CD4-positive, alpha-beta T cell (primary cell): ENCODE results near the gene CEP72. TPM values are rescaled to one million over a fixed set of nuclear protein-coding genes. Genes with fewer than 3 reads are reported as not detected.

Experiments
- ATAC-seq: fragments of 200-7000 bp; cut with Tn5 transposase; one replicate; pipeline ENCODE4 v1.10.0; 2022; ENCODE audit warnings: mild to moderate bottlenecking; ENCODE audit not compliant: poor library complexity
- CTCF ChIA-PET: fragments of 350-600 bp; sonication (Branson Sonifier 250); formaldehyde crosslinking; loops from one replicate; lab custom pipeline; 2021; ENCODE audit warnings: antibody characterized with exemption, inconsistent platforms; lab: Charles Lee
- POLR2A ChIA-PET: fragments of 350-600 bp; sonication (Branson Sonifier 250); formaldehyde crosslinking; loops from one replicate; lab custom pipeline; 2021; ENCODE audit warnings: antibody characterized with exemption, inconsistent platforms; lab: Charles Lee
- DNase-seq, 14 experiments: peaks; one replicate each; pipeline ENCODE4 v3.0.0-alpha.2; 2013 to 2020; ENCODE audit warnings: mixed read lengths in 2 of 14
- H3K27ac ChIP-seq, 2 donors: one replicate each; pipeline versions ENCODE4 v1.5.1 to v1.7.0; 2013; ENCODE audit warnings: low read length in 2 of 2, low read depth in 1 of 2, mild to moderate bottlenecking in 1 of 2
- H3K27me3 ChIP-seq, 2 experiments: 1 replicate in 1 of 2; 2 replicates in 1 of 2; pipeline versions ENCODE4 v1.6.1 to v1.7.0; 2013; ENCODE audit warnings: low read length in 2 of 2, control low read depth in 1 of 2, mild to moderate bottlenecking in 1 of 2, moderate library complexity in 1 of 2; ENCODE audit not compliant: insufficient read depth in 2 of 2, control insufficient read depth in 1 of 2
- H3K36me3 ChIP-seq: one replicate; pipeline ENCODE4 v1.6.1; 2013; ENCODE audit warnings: low read length, control low read depth; ENCODE audit not compliant: insufficient read depth
- H3K4me1 ChIP-seq: one replicate; pipeline ENCODE4 v1.6.1; 2013; ENCODE audit warnings: low read length, control low read depth; ENCODE audit not compliant: insufficient read depth
- H3K4me3 ChIP-seq: one replicate; pipeline ENCODE4 v1.5.1; 2013; ENCODE audit warnings: mild to moderate bottlenecking, low read length, moderate library complexity
- H3K9me3 ChIP-seq, 2 experiments: 1 replicate in 1 of 2; 2 replicates in 1 of 2; pipeline versions ENCODE4 v1.6.1 to v1.7.0; 2013; ENCODE audit warnings: low read length in 2 of 2, mild to moderate bottlenecking in 2 of 2, control low read depth in 1 of 2, moderate library complexity in 1 of 2; ENCODE audit not compliant: control insufficient read depth in 1 of 2, insufficient read depth in 1 of 2
- H3K27ac Mint-ChIP-seq: one replicate; pipeline ENCODE4 v1.8.0; 2020; ENCODE audit warnings: mixed read lengths
- H3K27me3 Mint-ChIP-seq: one replicate; pipeline ENCODE4 v1.8.0; 2021; ENCODE audit warnings: mixed read lengths
- H3K36me3 Mint-ChIP-seq: one replicate; pipeline ENCODE4 v1.8.0; 2021; ENCODE audit warnings: low read depth, mixed read lengths
- H3K4me1 Mint-ChIP-seq: one replicate; pipeline ENCODE4 v1.8.0; 2021; ENCODE audit warnings: low read depth, mixed read lengths
- H3K4me3 Mint-ChIP-seq: one replicate; pipeline ENCODE4 v1.8.0; 2020; ENCODE audit warnings: mild to moderate bottlenecking, mixed read lengths
- H3K9me3 Mint-ChIP-seq: one replicate; pipeline ENCODE4 v1.8.0; 2020; ENCODE audit warnings: mixed read lengths
- intact Hi-C, 2 experiments: fragments of 100-400 bp; cut with DNase I in 1 of 2; cut with micrococcal nuclease in 1 of 2; formaldehyde crosslinking; loops; one replicate each; pipeline versions ENCODE4 v1.15.1 to v1.9.0; 2023 to 2025; cut with DNase I, micrococcal nuclease
- total RNA-seq, 174 experiments: library from RNA in 2 of 174; stranded (reverse) in 2 of 174; gene quantifications; one replicate each; pipeline ENCODE4 v1.2.3 and lab custom pipeline; 2021 to 2026
- TF ChIP-seq, protein P1 (sequence below): fragments of 200-600 bp; IDR thresholded peaks from one replicate; pipeline ENCODE4 v1.8.0; 2022; ENCODE audit warnings: antibody characterized with exemption, mild to moderate bottlenecking

Gene CEP72
- total RNA-seq, 2 experiments from 2014 or later: 7.6 to 8.0 TPM

GRCh38 chr5:597871-598563 is 14.1 kb upstream of the CEP72 start:
- H3K27ac ChIP-seq: no peak overlapping the region
- Mint-ChIP-seq H3K27me3 (peaks cover 48% of the 10 kb centered on the region), H3K36me3 (no peaks in the 10 kb centered on the region), H3K9me3 (no peaks in the 10 kb centered on the region), H3K4me3 (no peak overlapping the region), H3K27ac (no peak overlapping the region), H3K4me1 (peaks cover 10% of the 10 kb centered on the region)
- ChIA-PET CTCF (no interaction called here), POLR2A (no interaction called here)
- intact Hi-C loops: no loop called here
- TF ChIP-seq, protein P1, sequence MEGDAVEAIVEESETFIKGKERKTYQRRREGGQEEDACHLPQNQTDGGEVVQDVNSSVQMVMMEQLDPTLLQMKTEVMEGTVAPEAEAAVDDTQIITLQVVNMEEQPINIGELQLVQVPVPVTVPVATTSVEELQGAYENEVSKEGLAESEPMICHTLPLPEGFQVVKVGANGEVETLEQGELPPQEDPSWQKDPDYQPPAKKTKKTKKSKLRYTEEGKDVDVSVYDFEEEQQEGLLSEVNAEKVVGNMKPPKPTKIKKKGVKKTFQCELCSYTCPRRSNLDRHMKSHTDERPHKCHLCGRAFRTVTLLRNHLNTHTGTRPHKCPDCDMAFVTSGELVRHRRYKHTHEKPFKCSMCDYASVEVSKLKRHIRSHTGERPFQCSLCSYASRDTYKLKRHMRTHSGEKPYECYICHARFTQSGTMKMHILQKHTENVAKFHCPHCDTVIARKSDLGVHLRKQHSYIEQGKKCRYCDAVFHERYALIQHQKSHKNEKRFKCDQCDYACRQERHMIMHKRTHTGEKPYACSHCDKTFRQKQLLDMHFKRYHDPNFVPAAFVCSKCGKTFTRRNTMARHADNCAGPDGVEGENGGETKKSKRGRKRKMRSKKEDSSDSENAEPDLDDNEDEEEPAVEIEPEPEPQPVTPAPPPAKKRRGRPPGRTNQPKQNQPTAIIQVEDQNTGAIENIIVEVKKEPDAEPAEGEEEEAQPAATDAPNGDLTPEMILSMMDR: no peak
- no peak for DNase-seq
- H3K36me3 ChIP-seq: no peaks in the 10 kb centered on the region
- H3K4me3 ChIP-seq: no peak overlapping the region
- no peaks in the 10 kb centered on the region for H3K9me3 ChIP-seq
- H3K4me1 ChIP-seq: peaks cover 5% of the 10 kb centered on the region
- H3K27me3 ChIP-seq: peaks cover 0 to 5% of the 10 kb centered on the region in 2 experiments
- ATAC-seq: no peak

DNA sequence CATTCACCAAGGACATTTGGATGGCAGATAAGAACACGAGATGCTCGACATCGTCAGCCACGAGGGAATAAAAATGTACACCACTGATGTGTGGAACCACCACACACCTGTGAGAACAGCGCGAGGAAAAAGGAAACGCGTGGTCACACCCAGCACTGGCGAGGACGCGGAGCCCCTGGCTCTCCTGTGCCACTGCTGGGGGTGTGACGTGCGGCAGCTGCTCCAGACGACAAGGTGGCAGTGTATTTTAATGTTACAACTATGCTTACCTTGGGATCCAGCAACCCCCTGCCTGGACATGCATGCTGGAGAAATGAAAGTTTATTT is 13.6 kb upstream of the CEP72 start:
- ATAC-seq (no peak), DNase-seq (peak in 1 of 14 experiments; percentile 11)
- H3K36me3 ChIP-seq: no peaks in the 10 kb centered on the region
- ChIA-PET POLR2A (no interaction called here), CTCF (no interaction called here)
- TF ChIP-seq, protein P1: no peak
- H3K4me1 Mint-ChIP-seq: peaks cover 10% of the 10 kb centered on the region
- H3K27me3 ChIP-seq: peaks cover 3 to 5% of the 10 kb centered on the region in 2 experiments
- intact Hi-C loops: no loop called here
- no peak overlapping the region for H3K27ac ChIP-seq
- no peaks in the 10 kb centered on the region for H3K9me3 Mint-ChIP-seq
- no peak overlapping the region for H3K4me3 ChIP-seq
- H3K9me3 ChIP-seq: no peaks in the 10 kb centered on the region
- H3K27ac Mint-ChIP-seq: no peak overlapping the region
- H3K4me3 Mint-ChIP-seq: no peak overlapping the region
- H3K27me3 Mint-ChIP-seq: peaks cover 44% of the 10 kb centered on the region
- peaks cover 5% of the 10 kb centered on the region for H3K4me1 ChIP-seq
- H3K36me3 Mint-ChIP-seq: no peaks in the 10 kb centered on the region

DNA sequence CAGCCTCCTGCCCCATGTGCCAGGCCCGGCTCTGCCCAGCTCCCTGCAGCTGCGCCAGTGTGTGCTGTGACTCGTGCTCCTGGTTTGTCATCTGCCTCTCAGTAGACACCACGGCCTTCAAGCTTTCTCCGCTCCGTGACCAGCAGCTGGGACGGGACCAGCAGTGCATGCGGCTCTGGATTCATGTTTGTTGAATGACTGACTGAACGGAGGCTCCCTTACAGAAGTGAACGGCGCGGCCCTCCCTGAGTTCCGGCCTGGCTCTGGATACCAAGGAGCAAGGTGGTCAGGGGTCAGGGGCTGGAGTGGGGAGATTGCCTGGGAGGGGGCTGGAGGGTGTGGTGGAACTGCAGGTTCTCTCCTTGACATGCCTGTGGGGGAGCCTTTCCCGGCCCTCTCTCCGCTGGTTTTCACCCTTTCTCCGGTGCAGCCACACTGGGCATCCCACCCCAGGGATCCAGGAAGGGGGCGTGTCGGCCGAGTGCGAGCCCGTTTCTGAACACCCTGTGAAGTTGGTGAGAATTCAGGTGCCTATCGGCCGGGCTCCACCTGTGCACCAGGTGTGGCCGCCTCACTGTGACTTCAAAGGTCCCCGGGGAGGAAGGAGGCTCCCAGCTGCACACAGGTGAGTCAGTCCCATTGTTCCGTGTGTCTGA is 11.1 kb upstream of the CEP72 start:
- Mint-ChIP-seq H3K4me1 (peaks cover 10% of the 10 kb centered on the region), H3K9me3 (no peaks in the 10 kb centered on the region), H3K27ac (no peak overlapping the region), H3K4me3 (no peak overlapping the region), H3K36me3 (no peaks in the 10 kb centered on the region), H3K27me3 (peaks cover 35% of the 10 kb centered on the region)
- POLR2A ChIA-PET: no interaction called here
- peaks cover 0 to 8% of the 10 kb centered on the region in 2 experiments for H3K27me3 ChIP-seq
- TF ChIP-seq, protein P1: no peak
- ATAC-seq (no peak), DNase-seq (peak in 1 of 14 experiments; percentile 24)
- CTCF ChIA-PET: no interaction called here
- intact Hi-C loops: no loop called here
- peaks cover 5% of the 10 kb centered on the region for H3K4me1 ChIP-seq
- no peak overlapping the region for H3K27ac ChIP-seq
- H3K4me3 ChIP-seq: no peak overlapping the region
- H3K36me3 ChIP-seq: no peaks in the 10 kb centered on the region
- no peaks in the 10 kb centered on the region for H3K9me3 ChIP-seq
